HL-60/S4 treated with phorbol 12-myristate 13-acetate at 8.2 ng/mL for 4 days and 3 days (cell line): Measurements from ENCODE around the gene MED17.
"Not testable (repeated sequence)": the region's sequence is repeated elsewhere in the genome, so short reads cannot be mapped to it uniquely, and the experiment has no call there.

ENCODE experiments used
- in situ Hi-C: fragments of 300-500 bp; cut with MboI; formaldehyde crosslinking; loops from 2 replicates; pipeline ENCODE4 v1.15.0; 2022; ENCODE audit warnings: low sequenced_read_pairs

MED17 gene

GRCh38 chr11:93757301-93757700 lies 26.8 kb upstream of the MED17 start:
- in situ Hi-C loops = no loop called here

DNA sequence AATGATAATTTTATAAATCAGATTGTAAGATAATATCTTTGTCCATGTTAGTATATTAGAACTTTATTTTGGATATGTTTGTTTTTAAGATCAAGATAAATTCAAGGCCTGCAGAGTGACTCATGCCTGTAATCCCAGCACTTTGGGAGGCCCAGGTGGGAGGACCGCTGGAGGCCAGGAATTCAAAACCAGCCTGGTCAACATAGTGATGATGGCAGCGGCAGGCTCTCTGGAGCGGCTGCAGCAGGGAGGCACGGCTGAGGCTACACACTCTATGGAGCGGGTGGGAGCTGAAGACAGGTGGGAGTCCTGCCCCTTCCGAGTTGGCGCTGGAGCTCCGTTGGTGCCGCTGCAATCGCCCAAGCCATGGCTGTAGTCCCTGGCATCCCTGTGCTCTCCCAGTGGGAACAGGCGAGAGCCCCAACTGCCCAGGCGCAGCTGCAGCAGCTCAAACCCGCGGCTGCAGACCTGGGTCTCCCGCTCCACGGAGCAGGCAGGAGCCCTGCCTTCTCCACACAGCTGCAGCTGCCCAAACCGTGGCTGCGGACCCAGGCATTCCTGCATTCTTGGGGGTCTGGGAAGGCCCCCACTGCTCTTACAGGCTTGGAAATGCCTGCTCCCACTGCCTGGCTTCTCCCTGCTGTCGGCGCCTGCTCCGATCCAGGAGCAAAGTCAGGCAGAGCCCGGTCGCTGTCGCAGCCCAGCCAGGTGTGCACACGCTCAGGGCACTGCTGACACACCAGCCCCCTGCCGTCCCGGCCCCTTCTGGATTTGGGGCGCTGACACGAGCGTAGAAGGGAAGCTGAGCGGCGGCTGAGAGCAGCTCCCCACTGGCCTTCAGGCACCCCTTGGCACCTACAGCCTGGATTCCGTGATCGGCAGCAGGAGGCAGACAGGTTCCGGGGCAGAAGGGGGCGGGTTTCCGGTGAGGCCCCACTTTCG lies 25.9 kb upstream of the MED17 start:
- in situ Hi-C loops = no loop called here

- in situ Hi-C loops = not testable (repeated sequence)
Measured at GRCh38 chr11:93759123-93759522, 25.0 kb upstream of the MED17 start.

DNA sequence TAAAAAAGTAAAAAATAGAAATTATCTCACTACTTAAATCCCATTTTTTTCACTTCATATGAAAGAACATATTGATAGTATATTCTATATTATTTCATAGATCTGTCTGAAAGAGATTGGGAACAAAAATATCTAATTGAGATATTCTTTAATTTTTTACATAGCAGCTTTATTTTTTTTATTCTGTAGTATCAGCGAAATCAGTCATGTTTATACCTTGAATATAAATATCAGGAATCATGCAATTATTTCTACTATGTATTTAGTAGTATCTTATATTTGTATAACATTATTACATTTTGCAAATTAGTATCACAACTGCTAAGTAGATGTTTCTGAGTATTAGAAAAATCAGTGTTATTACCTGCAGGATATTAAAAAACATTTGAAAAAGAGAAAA lies 22.2 kb upstream of the MED17 start:
- in situ Hi-C loops = no loop called here

GRCh38 chr11:93765551-93765950 lies 18.5 kb upstream of the MED17 start:
- in situ Hi-C loops = no loop called here

GRCh38 chr11:93766504-93766903 lies 17.6 kb upstream of the MED17 start:
- in situ Hi-C loops = no loop called here

DNA sequence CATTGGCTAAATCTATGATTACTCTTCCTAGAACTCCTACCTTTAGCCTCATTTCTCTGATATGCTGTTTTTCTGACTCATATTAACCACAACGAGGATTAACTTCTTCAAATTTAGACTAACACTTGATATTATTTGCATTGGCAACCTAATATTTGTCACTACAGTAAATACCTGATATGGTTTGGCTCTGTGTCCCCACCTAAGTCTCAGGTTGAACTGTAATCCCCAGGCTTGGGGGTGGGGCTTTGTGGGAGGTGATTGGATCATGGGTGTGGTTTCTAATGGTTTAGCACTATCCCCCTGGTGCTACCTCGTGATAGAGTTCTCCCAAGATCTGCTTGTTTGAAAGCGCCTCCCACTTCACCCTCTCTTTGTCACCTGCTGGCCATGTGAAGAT lies 17.1 kb upstream of the MED17 start:
- in situ Hi-C loops = no loop called here

GRCh38 chr11:93770160-93770559 lies 13.9 kb upstream of the MED17 start:
- in situ Hi-C loops = no loop called here

GRCh38 chr11:93772123-93772522 lies 12.0 kb upstream of the MED17 start:
- in situ Hi-C loops = no loop called here

DNA sequence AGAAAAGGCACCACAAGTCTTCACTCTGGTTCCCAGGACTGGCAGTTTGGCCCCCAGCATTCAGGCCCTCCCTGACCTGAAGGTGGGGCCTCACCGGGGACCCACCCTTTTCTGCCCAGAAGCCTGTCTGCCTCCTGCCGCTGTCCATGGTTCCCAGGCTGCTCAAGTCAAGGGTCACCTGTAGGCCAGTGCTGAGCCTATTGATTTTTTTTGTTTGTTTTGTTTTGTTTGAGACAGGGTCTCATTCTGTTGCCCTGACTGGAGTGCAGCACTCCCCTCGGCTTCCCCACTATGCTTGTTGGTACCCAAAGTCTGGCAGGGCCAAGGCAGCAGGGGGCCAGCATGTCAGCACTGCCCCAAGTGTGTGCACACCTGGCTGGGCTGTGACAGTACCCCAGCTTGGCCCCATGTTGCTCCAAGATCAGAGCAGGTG lies 11.0 kb upstream of the MED17 start:
- in situ Hi-C loops = no loop called here

- in situ Hi-C loops = no loop called here
Measured at GRCh38 chr11:93773601-93774200, 10.4 kb upstream of the MED17 start.

GRCh38 chr11:93774560-93774959 lies 9.5 kb upstream of the MED17 start:
- in situ Hi-C loops = not testable (repeated sequence)

GRCh38 chr11:93775289-93775688 lies 8.8 kb upstream of the MED17 start:
- in situ Hi-C loops = no loop called here

DNA sequence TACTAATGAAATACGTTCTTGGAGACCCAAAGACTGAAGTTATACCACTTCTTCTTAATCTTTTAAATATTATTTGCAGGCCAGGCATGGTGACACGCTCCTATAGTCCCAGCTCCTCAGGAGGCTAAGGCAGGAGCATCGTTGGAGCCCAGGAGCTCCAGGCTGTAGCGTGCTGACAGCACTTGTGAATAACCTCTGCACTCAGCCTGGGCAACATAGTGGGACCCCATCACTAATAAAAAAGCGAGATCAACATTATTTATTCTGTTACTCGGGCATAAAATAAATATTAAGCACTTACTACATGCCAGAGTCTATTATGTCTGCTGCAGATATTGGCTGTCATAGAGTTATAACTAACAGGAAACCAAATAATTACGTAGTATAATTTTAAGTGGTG lies 720 bp upstream of the MED17 start:
- in situ Hi-C loops = no loop called here

DNA sequence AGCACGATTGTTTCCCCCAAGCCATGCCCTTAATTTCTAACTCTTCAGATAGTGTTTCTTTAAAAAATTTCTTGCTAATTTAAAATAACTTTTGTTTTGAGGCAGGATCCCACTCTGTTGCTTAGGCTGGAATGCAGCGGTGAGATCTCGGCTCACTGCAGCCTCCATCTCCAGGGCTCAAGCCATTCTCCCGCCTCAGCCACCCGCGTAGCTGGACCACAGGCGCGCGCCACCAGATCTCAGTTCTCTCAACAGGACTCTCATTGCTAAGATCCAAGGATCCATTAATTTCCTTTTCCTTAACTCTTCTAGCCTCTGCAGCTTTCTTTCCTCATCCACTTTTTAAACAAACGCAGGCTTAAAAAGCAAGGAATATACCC lies 327 bp upstream of the MED17 start:
- in situ Hi-C loops = no loop called here

- in situ Hi-C loops = no loop called here
Measured at GRCh38 chr11:93784935-93785360, 866 bp downstream of the MED17 start.

DNA sequence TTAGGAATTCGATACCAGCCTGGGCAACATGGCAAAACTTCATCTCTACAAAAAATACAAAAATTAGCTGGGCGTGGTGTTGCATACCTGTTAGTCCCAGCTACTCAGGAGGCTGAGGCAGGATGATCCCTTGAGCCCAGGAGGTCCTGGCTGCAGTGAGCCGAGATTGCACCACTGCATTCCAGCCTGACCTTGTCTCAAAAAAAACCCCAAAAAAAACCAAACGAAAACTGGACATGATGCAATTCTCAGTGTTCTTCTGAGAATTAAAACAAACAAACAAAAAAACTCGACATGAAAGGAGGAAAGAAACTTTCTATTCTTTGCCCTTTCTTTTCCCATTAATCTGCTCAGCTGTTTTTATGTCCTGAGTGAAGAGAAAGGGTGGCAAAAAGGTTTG lies 7.4 kb downstream of the MED17 start:
- in situ Hi-C loops = no loop called here

DNA sequence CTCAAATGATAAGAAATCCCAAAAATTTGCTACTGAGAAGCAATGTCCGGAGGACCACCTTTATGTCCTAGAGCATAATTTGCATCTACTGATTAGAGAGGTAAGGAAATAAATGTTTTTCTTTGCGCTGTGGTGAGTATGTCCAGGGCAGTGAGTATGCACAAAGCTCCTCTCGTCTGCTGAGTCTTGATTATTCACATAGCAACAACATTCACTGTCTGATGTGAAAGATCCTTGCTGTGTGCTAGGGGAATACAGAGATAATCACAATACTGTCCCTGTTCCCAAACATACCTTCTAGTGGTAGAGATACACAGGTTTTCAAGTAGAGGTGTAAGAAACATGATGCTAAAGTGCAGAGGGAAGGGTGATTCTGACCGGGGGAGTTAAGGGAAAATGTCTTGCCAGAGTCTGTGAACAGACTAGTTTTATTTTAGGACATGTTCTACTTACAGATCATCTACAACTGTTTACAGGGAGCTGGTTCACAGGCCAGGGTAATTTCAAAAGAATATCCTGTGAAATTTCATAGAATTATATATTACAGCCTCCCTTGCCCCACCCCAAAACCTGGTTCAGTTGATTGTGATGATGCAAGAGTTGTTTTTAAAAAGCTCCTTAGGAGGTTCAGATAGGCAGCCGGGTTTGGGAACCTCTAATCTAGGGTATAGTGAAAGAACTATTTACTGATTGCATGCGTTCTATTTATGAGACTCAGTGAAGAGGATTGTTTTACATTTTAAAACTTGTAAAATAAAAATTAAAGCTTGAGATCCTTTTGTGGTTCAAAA lies 12.6 kb downstream of the MED17 start:
- in situ Hi-C loops = no loop called here

GRCh38 chr11:93801366-93801765 lies 17.3 kb downstream of the MED17 start:
- in situ Hi-C loops = no loop called here

DNA sequence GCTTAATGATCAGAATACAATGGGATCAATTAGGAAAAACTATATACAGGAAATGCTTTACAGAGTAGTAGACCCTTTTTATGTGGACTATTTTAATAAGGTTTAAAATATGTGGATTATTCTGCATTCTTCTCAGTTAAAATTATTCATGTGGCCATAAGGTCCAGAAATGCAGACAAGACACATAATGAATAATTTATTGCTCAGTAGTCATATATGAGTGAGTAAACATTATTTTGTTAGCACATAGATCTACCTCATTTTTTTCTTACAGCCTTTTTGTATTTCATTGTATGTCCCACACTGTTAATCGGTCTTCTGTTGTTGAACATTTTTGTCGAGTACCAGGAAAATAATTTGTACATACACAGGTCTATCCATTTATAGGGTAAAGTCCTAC lies 20.8 kb downstream of the MED17 start:
- in situ Hi-C loops = no loop called here

- in situ Hi-C loops = no loop called here
Measured at GRCh38 chr11:93807980-93808379, 23.9 kb downstream of the MED17 start.

DNA sequence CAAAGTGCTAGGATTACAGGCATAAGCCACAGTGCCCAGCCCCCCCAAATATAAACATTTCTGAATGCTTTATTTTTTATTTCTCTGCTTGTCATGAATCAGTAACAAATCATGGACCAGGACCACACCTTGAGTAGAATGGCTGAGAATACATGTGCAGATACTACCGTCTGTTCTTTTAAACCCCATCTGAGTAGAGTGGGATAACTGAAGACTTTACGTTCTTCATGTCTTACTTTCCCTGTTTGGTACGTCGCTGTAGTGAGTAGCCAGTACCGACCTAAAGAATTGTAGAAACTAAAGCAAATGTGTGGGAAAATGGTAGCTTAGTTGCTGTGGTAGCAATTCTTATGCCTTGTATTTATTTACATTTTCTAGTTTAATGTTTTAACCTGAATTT lies 29.9 kb downstream of the MED17 start:
- in situ Hi-C loops = no loop called here
